ENCODE data around the gene RPLP2.

DNA sequence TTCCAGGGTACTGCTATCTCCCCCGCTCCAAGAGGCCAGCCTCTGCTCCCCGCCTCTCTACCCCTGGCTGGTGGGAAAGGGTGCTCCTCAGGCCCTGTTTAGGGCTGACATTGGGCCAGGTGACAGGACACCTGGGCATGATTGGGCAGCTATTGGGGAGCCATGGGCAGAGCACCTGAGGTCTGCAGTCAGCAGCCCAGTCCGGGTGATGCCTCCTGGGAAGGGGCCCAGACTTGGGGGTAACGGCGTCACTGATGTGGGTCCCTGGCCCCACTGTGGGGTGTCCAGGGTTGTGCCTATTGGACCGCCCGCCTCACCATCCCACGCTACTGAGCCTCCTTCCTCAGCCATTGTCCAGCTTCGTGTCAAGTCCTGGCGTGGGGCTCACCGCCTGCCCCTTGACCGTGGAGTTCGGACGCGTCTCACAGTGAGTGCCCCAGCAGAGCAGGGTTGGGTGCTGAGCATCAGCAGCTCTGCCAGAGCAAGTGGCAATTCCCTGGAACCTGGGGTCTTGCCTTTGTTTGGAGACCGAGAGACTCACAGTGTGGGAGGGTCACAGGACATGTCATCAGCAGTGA, 29.7 kb upstream of the RPLP2 start:
- TF ChIP-seq EZH2 (IDR thresholded peaks at IDR 0.05; ENCODE audit: insufficient read depth, poor library complexity, severe bottlenecking) (no peak), EZH2phosphoT487 (IDR thresholded peaks at IDR 0.05; ENCODE audit: insufficient read depth, low read depth) (no peak)

Data from GM23248 (cell line).